Neural cell (in vitro differentiated cells): ENCODE data around the gene ERVMER34-1. TPM values are rescaled to one million over a fixed set of nuclear protein-coding genes. Genes with fewer than 3 reads are reported as not detected.

ENCODE experiments used
- H2AFZ ChIP-seq: fragments of 200-600, 300-800 bp; sonication (generic), shearing (Covaris generic); 2 replicates; pipeline ENCODE4 v1.6.0; 2014; ENCODE audit warnings: low read depth, mild to moderate bottlenecking, antibody characterized with exemption, low read length, moderate library complexity
- H3F3A ChIP-seq: fragments of 200-600 bp; shearing (Covaris generic); 2 replicates; pipeline ENCODE4 v1.6.1; 2016; ENCODE audit warnings: mild to moderate bottlenecking, moderate library complexity, mixed read lengths, antibody characterized with exemption, low read length; ENCODE audit not compliant: insufficient read depth, poor library complexity, severe bottlenecking
- H3K27ac ChIP-seq: fragments of 200-600, 300-800 bp; sonication (generic), shearing (Covaris generic); 2 replicates; pipeline ENCODE4 v1.5.1; 2014; ENCODE audit warnings: mild to moderate bottlenecking, low read length, moderate library complexity
- H3K27me3 ChIP-seq: fragments of 300-800, 200-600 bp; sonication (generic), shearing (Covaris generic); 2 replicates; pipeline ENCODE4 v1.6.0; 2014; ENCODE audit warnings: mild to moderate bottlenecking, low read depth, low read length, moderate library complexity; ENCODE audit not compliant: insufficient read depth
- H3K36me3 ChIP-seq: fragments of 300-800, 200-600 bp; sonication (generic), shearing (Covaris generic); 2 replicates; pipeline ENCODE4 v1.5.1; 2014; ENCODE audit warnings: mild to moderate bottlenecking, antibody characterized with exemption, low read length, moderate library complexity; ENCODE audit not compliant: insufficient read depth
- H3K4me2 ChIP-seq: fragments of 300-800, 200-600 bp; sonication (generic), shearing (Covaris generic); 2 replicates; pipeline ENCODE4 v1.6.0; 2014; ENCODE audit warnings: mild to moderate bottlenecking, low read length
- H3K4me3 ChIP-seq: fragments of 300-800, 200-600 bp; sonication (generic), shearing (Covaris generic); 2 replicates; pipeline ENCODE4 v1.5.1; 2014; ENCODE audit warnings: mild to moderate bottlenecking, low read length, moderate library complexity
- H3K79me2 ChIP-seq: fragments of 200-600 bp; shearing (Covaris generic); replicated peaks from 2 replicates; pipeline ENCODE4 v1.6.0; 2014; ENCODE audit warnings: mild to moderate bottlenecking, low read length, moderate library complexity; ENCODE audit not compliant: insufficient read depth
- H3K9ac ChIP-seq: fragments of 300-800, 200-600 bp; sonication (generic), shearing (Covaris generic); 2 replicates; pipeline ENCODE4 v1.6.1; 2016; ENCODE audit warnings: mild to moderate bottlenecking, low read length, mixed read lengths
- H3K9me2 ChIP-seq: fragments of 200-600 bp; shearing (Covaris generic); 2 replicates; pipeline ENCODE4 v1.6.1; 2016; ENCODE audit warnings: mild to moderate bottlenecking, low read length, mixed read lengths; ENCODE audit not compliant: insufficient read depth
- H3K9me3 ChIP-seq: fragments of 200-600, 300-800 bp; sonication (generic), shearing (Covaris generic); 2 replicates; pipeline ENCODE4 v1.6.1; 2016; ENCODE audit warnings: mild to moderate bottlenecking, mixed run types, low read length, moderate library complexity, mixed read lengths
- H4K20me1 ChIP-seq: fragments of 200-600 bp; shearing (Covaris generic); 2 replicates; pipeline ENCODE4 v1.6.1; 2016; ENCODE audit warnings: mild to moderate bottlenecking, mixed run types; ENCODE audit not compliant: insufficient read depth
- CTCF ChIP-seq: fragments of 450-650 bp; IDR thresholded peaks from 2 replicates; pipeline ENCODE4 v1.5.1; 2014; ENCODE audit warnings: antibody characterized with exemption, mild to moderate bottlenecking, moderate library complexity; ENCODE audit not compliant: poor library complexity, severe bottlenecking
- EP300 ChIP-seq: fragments of 450-650 bp; conservative IDR thresholded peaks from 2 replicates; pipeline ENCODE4 v1.6.1; 2014; ENCODE audit warnings: antibody characterized with exemption, mild to moderate bottlenecking, moderate library complexity; ENCODE audit not compliant: poor library complexity, severe bottlenecking
- EZH2 ChIP-seq: fragments of 200-600, 300-800 bp; shearing (Covaris generic), sonication (generic); IDR thresholded peaks from 2 replicates; pipeline ENCODE4 v1.6.1; 2014; ENCODE audit warnings: antibody characterized with exemption, low read length, borderline replicate concordance, mild to moderate bottlenecking; ENCODE audit not compliant: insufficient read depth, poor library complexity, severe bottlenecking
- MXI1 ChIP-seq: fragments of 450-650 bp; conservative IDR thresholded peaks from 2 replicates; pipeline ENCODE4 v1.6.1; 2014; ENCODE audit warnings: antibody characterized with exemption, mild to moderate bottlenecking; ENCODE audit not compliant: poor library complexity, severe bottlenecking
- POLR2AphosphoS5 ChIP-seq: IDR thresholded peaks from 2 replicates; pipeline ENCODE4 v1.6.1; 2012
- REST ChIP-seq: IDR thresholded peaks from 2 replicates; pipeline ENCODE4 v1.6.1; 2012; ENCODE audit warnings: borderline replicate concordance
- SMC3 ChIP-seq: fragments of 450-650 bp; conservative IDR thresholded peaks from 2 replicates; pipeline ENCODE4 v1.6.1; 2014; ENCODE audit warnings: antibody characterized with exemption, mild to moderate bottlenecking, moderate library complexity; ENCODE audit not compliant: poor library complexity
- TAF1 ChIP-seq: IDR thresholded peaks from 2 replicates; pipeline ENCODE4 v1.6.1; 2012; ENCODE audit warnings: low read depth
- polyA minus RNA-seq: library from RNA; depleted of rRNA, polyadenylated mRNA; stranded (reverse); fragments of >200 nt; gene quantifications from 2 replicates; pipeline ENCODE4 v1.2.3, GENCODE V29; 2014
- polyA plus RNA-seq: library from polyadenylated mRNA; depleted of rRNA; stranded (reverse); fragments of >200 nt; gene quantifications from 2 replicates; pipeline ENCODE4 v1.2.3, GENCODE V29; 2014

ERVMER34-1 gene, protein sequence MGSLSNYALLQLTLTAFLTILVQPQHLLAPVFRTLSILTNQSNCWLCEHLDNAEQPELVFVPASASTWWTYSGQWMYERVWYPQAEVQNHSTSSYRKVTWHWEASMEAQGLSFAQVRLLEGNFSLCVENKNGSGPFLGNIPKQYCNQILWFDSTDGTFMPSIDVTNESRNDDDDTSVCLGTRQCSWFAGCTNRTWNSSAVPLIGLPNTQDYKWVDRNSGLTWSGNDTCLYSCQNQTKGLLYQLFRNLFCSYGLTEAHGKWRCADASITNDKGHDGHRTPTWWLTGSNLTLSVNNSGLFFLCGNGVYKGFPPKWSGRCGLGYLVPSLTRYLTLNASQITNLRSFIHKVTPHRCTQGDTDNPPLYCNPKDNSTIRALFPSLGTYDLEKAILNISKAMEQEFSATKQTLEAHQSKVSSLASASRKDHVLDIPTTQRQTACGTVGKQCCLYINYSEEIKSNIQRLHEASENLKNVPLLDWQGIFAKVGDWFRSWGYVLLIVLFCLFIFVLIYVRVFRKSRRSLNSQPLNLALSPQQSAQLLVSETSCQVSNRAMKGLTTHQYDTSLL
- polyA plus RNA-seq (not detected in 2 replicates), polyA minus RNA-seq (0.23 TPM in 1 of 2 replicates, not detected in the other)

DNA sequence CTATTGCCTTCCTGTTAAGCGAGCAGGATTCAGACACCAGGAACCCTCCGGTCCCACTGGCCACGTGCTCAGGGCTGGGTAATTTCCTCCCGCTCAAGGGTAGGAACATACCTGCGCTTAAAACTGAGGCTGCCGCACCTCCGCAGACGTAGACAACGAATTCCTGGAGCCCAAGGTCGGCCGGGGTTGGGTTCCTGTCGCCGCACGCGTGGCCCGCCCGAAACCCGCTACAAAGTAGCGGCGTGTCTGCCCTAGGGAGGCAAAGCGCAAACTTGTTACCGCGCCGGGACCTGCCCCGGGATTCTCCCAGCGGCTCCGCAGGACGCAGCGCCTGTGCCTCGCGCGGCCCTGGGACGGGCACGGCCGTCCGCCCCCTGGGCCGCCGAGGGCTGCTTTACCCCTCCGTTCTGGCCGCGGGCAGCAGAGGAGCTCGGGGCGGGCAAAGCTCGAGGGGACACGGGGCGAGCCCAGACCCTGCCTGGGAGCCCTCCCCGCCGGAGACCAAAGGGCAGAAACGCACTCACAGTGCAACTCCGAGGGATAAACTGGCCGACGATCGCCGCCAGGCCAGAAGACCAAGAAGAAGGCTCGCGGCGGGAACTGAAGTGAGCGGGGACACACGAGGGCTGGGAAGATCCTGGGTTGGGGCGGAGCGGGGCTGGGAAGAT lies at the start of gene ERVMER34-1:
ERVMER34-1 (minus strand) TSS at position 607 of the 668 bp plus-strand sequence. CDS start 5,905 bp downstream, outside the sequence.
- H3K4me3 ChIP-seq, result peak within 1 kb of the TSS; percentile 61
- H3K27me3 ChIP-seq, result peaks cover 21% of the 10 kb centered on the region
- H3K9me2 ChIP-seq, result no peaks in the 10 kb centered on the region
- no peaks in the 10 kb centered on the region for H3F3A ChIP-seq
- H3K9me3 ChIP-seq, result no peaks in the 10 kb centered on the region
- no peaks in the 10 kb centered on the region for H3K36me3 ChIP-seq
- no peak within 1 kb of the TSS for H3K4me2 ChIP-seq
- no peak within 1 kb of the TSS for H2AFZ ChIP-seq
- no peaks in the 10 kb centered on the region for H4K20me1 ChIP-seq
- no peak within 1 kb of the TSS for H3K27ac ChIP-seq
- no peaks in the 10 kb centered on the region for H3K79me2 ChIP-seq
- no peak within 1 kb of the TSS for H3K9ac ChIP-seq
- no peak for TF ChIP-seq REST
- no peak for TF ChIP-seq TAF1
- TF ChIP-seq EP300, result no peak
- no peak for TF ChIP-seq CTCF
- no peak for TF ChIP-seq EZH2
- TF ChIP-seq MXI1, result no peak

GRCh38 chr4:52799813-52800212 lies 48.6 kb upstream of the ERVMER34-1 start:
- Histone ChIP-seq H3K79me2 (no peaks in the 10 kb centered on the region), H3K36me3 (no peaks in the 10 kb centered on the region), H2AFZ (no peak overlapping the region), H3K9me3 (no peaks in the 10 kb centered on the region), H3K27ac (no peak overlapping the region), H3F3A (no peaks in the 10 kb centered on the region), H3K9ac (no peak overlapping the region), H3K9me2 (no peaks in the 10 kb centered on the region), H3K4me2 (no peak overlapping the region), H3K4me3 (no peak overlapping the region), H3K27me3 (no peaks in the 10 kb centered on the region), H4K20me1 (no peaks in the 10 kb centered on the region)
- TF ChIP-seq MXI1 (no peak), POLR2AphosphoS5 (no peak), CTCF (no peak), EZH2 (no peak), SMC3 (no peak)
